GM12864 (cell line): ENCODE data around the gene KCNAB2.

Experiments
- DNase-seq: peaks from one replicate; pipeline ENCODE4 v3.0.0-alpha.2; 2011; ENCODE audit warnings: low read depth
- H3K4me3 ChIP-seq: 2 replicates; pipeline ENCODE4 v1.5.1; 2011; ENCODE audit warnings: mild to moderate bottlenecking, low read depth, low read length, control low read depth
- CTCF ChIP-seq: IDR thresholded peaks from 2 replicates; pipeline ENCODE4 v1.5.1; 2011; ENCODE audit warnings: low read depth, mild to moderate bottlenecking, moderate library complexity, low read length, control low read depth, inconsistent platforms; ENCODE audit errors: missing control alignments

KCNAB2 gene

DNA sequence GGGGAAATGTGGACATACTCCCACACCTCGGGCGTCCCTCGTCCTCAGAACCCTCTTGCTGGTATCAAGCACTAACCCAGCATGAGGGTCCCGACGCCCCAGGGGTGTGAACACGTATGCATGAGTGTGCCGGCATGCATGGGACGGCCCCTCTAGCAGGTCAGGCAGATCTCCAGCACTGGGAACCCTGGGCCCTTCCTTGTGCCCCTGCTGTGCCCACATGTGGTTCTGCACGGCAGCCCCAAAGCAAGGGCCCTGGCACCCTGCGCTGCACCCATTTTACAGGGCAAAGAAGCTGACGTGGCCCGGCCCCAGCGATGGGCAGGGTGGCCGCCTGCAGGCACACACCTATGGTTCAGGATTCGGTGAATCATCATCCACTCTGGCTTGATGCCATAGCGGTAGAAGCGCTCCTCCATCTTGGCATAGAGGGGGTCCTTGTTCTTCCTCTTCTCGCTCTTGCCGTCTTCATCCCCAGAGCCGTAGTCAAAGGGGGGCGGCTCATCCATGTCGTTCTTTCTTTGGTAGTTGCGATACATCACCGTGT is 100.2 kb downstream of the KCNAB2 start:
- DNase-seq = no peak
- TF ChIP-seq CTCF = no peak

DNA sequence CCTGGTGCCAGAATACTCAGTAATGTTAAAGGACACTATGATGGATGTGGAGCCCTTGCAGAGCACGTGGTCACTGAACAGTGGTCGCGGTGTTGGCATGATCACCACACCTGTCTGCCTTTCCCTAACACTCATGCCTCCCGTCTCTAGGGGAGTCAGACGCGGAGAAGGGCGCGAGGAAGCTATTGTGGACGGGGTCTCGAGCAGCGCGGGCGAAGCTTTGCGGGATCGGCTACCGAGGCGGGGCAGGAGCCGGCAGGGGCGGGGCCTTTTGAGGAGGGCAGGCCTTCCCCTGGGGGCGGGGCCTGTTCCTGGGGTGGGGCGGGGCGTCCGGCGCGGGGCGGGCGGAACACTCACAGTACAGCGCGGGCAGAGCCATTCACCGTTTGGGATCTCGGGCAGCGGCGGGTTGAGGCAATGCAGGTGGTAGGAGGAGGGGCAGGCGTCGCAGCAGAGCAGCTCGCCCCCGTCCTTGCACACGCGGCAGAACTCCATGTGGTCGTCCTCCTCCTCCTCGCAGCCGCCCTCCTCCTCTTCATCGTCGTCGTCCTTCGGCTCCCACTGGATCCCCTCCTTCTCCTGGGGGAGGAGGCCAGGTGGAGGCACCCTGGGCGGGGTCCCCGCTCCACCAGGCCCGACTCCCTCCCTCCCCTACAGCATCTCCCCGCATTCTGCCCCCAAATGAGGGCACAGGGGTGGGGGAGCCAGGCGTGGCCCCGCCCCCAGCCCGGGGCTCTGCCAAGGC is 103.0 kb downstream of the KCNAB2 start:
- TF ChIP-seq CTCF = no peak
- DNase-seq = no peak
- H3K4me3 ChIP-seq = no peak overlapping the region

More for the DNA sequence above, 100.2 kb downstream of the KCNAB2 start:
- no peak overlapping the region for H3K4me3 ChIP-seq

- no peak overlapping the region for H3K4me3 ChIP-seq
- no peak for DNase-seq
- TF ChIP-seq CTCF = no peak
Observed at GRCh38 chr1:6149597-6149996, 103.9 kb downstream of the KCNAB2 start.

DNA sequence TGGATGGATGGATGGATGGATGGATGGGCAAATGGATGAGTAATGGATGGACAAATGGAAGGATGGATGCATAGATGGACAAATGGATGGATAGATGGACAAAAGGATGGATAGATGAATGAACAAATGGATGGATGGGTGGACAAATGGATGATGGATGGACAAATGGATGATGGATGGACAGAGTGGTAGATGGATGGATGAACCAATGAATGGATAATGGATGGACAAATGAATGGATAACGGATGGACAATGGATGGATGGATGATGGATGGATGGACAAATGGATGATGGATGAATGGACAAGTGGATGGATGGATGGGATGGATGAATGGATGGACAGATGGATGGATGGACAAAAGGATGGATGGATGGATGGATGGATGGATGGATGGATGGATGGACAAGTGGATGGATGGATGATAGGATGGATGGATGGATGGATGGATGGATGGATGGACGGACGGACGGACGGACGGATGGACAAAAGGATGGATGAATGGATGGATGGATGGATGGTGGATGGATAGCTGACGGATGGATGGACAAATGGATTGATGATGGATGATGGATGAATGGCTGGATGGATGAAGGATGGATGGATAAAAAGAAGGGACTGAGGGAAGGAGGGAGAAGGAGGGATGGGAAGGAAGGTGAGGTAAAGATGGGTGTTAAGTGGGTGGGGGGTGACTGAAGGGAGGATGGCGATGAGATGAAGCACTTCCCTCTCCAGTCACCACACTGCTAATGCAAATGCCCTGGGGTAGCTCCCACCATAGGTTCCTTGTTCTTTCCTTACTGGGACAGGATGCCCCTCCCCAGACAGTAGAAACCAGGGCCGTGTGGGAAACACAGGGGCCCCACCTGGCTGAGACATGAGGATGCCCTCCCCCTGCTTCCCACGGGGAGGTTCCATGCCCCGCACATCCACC is 104.6 kb downstream of the KCNAB2 start:
- DNase-seq = no peak
- H3K4me3 ChIP-seq = no peak overlapping the region
- no peak for TF ChIP-seq CTCF
